DOHH2 (cell line): ENCODE results near the gene DCDC1.

Source experiments
- EZH2phosphoT487 ChIP-seq: fragments of 200-600 bp; sonication (generic); IDR thresholded peaks from 2 replicates; pipeline ENCODE4 v1.6.1; 2017; ENCODE audit warnings: borderline replicate concordance, mild to moderate bottlenecking, antibody characterized with exemption, low read length, moderate library complexity, mixed read lengths
- TF ChIP-seq, protein P1 (sequence below): fragments of 200-600 bp; sonication (generic); IDR thresholded peaks from one replicate; pipeline ENCODE4 v1.5.1; 2014; ENCODE audit warnings: antibody characterized with exemption, mild to moderate bottlenecking, low read depth, low read length; ENCODE audit not compliant: poor library complexity, severe bottlenecking

DNA sequence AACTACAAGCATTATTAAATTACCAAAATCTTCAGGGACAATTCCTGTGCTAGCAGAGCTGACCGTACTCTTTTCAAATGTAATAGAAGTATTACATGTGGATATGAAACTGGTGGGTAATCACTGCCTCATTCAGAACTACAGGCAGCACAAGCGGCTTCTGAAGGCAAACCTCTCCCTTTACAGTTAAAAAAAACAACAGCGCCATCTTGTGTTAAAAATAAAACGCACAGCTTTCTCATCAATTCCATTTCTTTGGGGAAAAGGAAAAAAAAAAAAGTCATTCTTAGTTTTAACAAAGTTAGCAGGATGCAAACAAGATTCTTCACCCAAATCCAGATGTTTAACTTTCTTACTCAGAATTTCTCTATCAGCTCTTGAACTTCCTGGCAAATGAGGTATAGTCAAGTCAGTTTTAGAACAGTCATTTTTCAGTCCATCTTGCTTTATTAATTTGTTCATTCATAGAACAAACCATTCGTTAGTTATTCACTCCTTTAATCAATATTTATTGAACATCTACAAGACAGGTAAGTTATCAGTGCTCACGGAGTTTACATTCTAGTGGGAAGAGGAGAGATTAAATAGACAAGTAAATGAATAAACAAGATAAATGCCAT, 451.6 kb downstream of the DCDC1 start:
- TF ChIP-seq, protein P1, sequence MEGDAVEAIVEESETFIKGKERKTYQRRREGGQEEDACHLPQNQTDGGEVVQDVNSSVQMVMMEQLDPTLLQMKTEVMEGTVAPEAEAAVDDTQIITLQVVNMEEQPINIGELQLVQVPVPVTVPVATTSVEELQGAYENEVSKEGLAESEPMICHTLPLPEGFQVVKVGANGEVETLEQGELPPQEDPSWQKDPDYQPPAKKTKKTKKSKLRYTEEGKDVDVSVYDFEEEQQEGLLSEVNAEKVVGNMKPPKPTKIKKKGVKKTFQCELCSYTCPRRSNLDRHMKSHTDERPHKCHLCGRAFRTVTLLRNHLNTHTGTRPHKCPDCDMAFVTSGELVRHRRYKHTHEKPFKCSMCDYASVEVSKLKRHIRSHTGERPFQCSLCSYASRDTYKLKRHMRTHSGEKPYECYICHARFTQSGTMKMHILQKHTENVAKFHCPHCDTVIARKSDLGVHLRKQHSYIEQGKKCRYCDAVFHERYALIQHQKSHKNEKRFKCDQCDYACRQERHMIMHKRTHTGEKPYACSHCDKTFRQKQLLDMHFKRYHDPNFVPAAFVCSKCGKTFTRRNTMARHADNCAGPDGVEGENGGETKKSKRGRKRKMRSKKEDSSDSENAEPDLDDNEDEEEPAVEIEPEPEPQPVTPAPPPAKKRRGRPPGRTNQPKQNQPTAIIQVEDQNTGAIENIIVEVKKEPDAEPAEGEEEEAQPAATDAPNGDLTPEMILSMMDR: peak; percentile 80
- TF ChIP-seq EZH2phosphoT487: no peak
